ENCODE data around the gene TMEM165.

- TF ChIP-seq CTCF (IDR thresholded peaks at IDR 0.05) (no peak), POLR2A (IDR thresholded peaks at IDR 0.05) (no peak)
Measured at GRCh38 chr4:55466001-55466400, 70.2 kb downstream of the TMEM165 start.

Measured in adrenal gland (tissue), 5 donors.